Esophagus squamous epithelium (tissue), 5 donors: ENCODE results near the gene RABGAP1L. TPM values are rescaled to one million over a fixed set of nuclear protein-coding genes. Genes with fewer than 3 reads are reported as not detected.

Experiments used
- DNase-seq: peaks from one replicate; lab custom pipeline; 2025; lab: John Stamatoyannopoulos, UW
- H3K27ac ChIP-seq, 4 donors: fragments of 200-600 bp; sonication (generic); one replicate each; pipeline ENCODE4 v1.5.1; 2016 to 2019; ENCODE audit warnings: mild to moderate bottlenecking in 1 of 4
- H3K27me3 ChIP-seq, 4 donors: fragments of 200-600 bp; sonication (generic); 1 replicate in 3 of 4; 2 replicates in 1 of 4; pipeline versions ENCODE4 v1.5.1 to v1.6.0; 2017 to 2021; ENCODE audit warnings: antibody characterized with exemption in 1 of 4
- H3K36me3 ChIP-seq, 3 donors: fragments of 200-600 bp; sonication (generic); one replicate each; pipeline ENCODE4 v1.5.1; 2016 to 2019
- H3K4me1 ChIP-seq, 3 donors: fragments of 200-600 bp; sonication (generic); one replicate each; pipeline ENCODE4 v1.5.1; 2017 to 2019
- H3K4me3 ChIP-seq, 4 donors: fragments of 200-600 bp; sonication (generic); 1 replicate in 3 of 4; 2 replicates in 1 of 4; pipeline ENCODE4 v1.5.1; 2016 to 2019; ENCODE audit warnings: mild to moderate bottlenecking in 2 of 4, moderate library complexity in 1 of 4
- H3K9me3 ChIP-seq, 3 donors: fragments of 200-600 bp; sonication (generic); one replicate each; pipeline ENCODE4 v1.5.1; 2016 to 2019
- CTCF ChIP-seq, 6 experiments: fragments of 450-650 bp in 4 of 6; fragments of 200-600 bp in 2 of 6; sonication (generic) in 2 of 6; IDR thresholded peaks; one replicate each; pipeline ENCODE4 v1.5.1; 2016 to 2019; ENCODE audit warnings: antibody characterized with exemption in 6 of 6, mild to moderate bottlenecking in 4 of 6, moderate library complexity in 4 of 6
- POLR2A ChIP-seq, 4 donors: fragments of 450-650 bp; IDR thresholded peaks; one replicate each; pipeline ENCODE4 v1.6.1; 2017; ENCODE audit warnings: antibody characterized with exemption in 4 of 4, mild to moderate bottlenecking in 4 of 4, moderate library complexity in 3 of 4
- WGBS, 2 donors: methylation state at CpG; one replicate each; pipeline ENCODE4 v1.1.5; 2018; 5-methylcytosine and 5-hydroxymethylcytosine counted together
- intact Hi-C: fragments of 100-400 bp; cut with DNase I; formaldehyde crosslinking; loops from one replicate; pipeline ENCODE4 v1.15.0; 2022
- total RNA-seq, 4 donors: library from RNA; depleted of rRNA; stranded (reverse); fragments of >200 nt; gene quantifications; one replicate each; pipeline ENCODE4 v1.1.0, GENCODE V29; 2016
- donor health status: DM: yes; HTN: yes; CAD: no.

The RABGAP1L gene
- total RNA-seq, 4 donors from 2014 or later, result 35.7 to 45.6 (median 41.0) TPM

GRCh38 chr1:175002910-175003517, 843.7 kb downstream of the RABGAP1L start:
- Histone ChIP-seq H3K4me3 (no peak overlapping the region), H3K36me3 (peaks cover 0 to 31% (median 8%) of the 10 kb centered on the region in 3 donors), H3K9me3 (no peaks in the 10 kb centered on the region), H3K4me1 (peaks cover 0 to 46% (median 12%) of the 10 kb centered on the region in 3 donors), H3K27ac (no peak overlapping the region), H3K27me3 (no peaks in the 10 kb centered on the region)
- intact Hi-C loops, result no loop called here
- DNase-seq, result no peak
- TF ChIP-seq POLR2A (IDR thresholded peaks at IDR 0.05) (no peak), CTCF (IDR thresholded peaks at IDR 0.05) (no peak)
- WGBS, 2 donors, result 79 to 88% methylated on average over 11 to 17 of the region's 17 CpGs

- no peak for TF ChIP-seq POLR2A (IDR thresholded peaks at IDR 0.05)
- TF ChIP-seq CTCF (IDR thresholded peaks at IDR 0.05), result no peak
- Histone ChIP-seq H3K27ac (no peak overlapping the region), H3K9me3 (no peaks in the 10 kb centered on the region), H3K4me1 (peaks cover 0 to 41% (median 12%) of the 10 kb centered on the region in 3 donors), H3K27me3 (no peaks in the 10 kb centered on the region), H3K36me3 (peaks cover 0 to 36% (median 13%) of the 10 kb centered on the region in 3 donors), H3K4me3 (no peak overlapping the region)
- WGBS, 2 donors, result 66 to 67% methylated on average over 2 of the region's 2 CpGs
- intact Hi-C loops, result no loop called here
- DNase-seq, result no peak
These were observed 844.2 kb downstream of the RABGAP1L start for GRCh38 chr1:175003521-175003920.

- no peak for TF ChIP-seq CTCF (IDR thresholded peaks at IDR 0.05)
- TF ChIP-seq POLR2A (IDR thresholded peaks at IDR 0.05), result no peak
- H3K4me1 ChIP-seq, result peaks cover 0 to 36% (median 12%) of the 10 kb centered on the region in 3 donors
- no peak for DNase-seq
- peaks cover 0 to 53% (median 17%) of the 10 kb centered on the region in 3 donors for H3K36me3 ChIP-seq
- no peaks in the 10 kb centered on the region for H3K9me3 ChIP-seq
- H3K27me3 ChIP-seq, result no peaks in the 10 kb centered on the region
- no peak overlapping the region for H3K4me3 ChIP-seq
- WGBS, 2 donors, result 84 to 89% methylated on average over 8 of the region's 8 CpGs
- intact Hi-C loops, result no loop called here
- H3K27ac ChIP-seq, result no peak overlapping the region
These were observed 845.9 kb downstream of the RABGAP1L start for GRCh38 chr1:175005085-175005783.

- 72 to 81% methylated on average over 10 of the region's 10 CpGs for WGBS, 2 donors
- TF ChIP-seq POLR2A (IDR thresholded peaks at IDR 0.05) (no peak), CTCF (IDR thresholded peaks at IDR 0.05) (no peak)
- Histone ChIP-seq H3K27me3 (no peaks in the 10 kb centered on the region), H3K4me1 (no peaks in the 10 kb centered on the region), H3K4me3 (no peak overlapping the region), H3K9me3 (no peaks in the 10 kb centered on the region), H3K27ac (no peak overlapping the region), H3K36me3 (peaks cover 0 to 96% (median 26%) of the 10 kb centered on the region in 3 donors)
- no peak for DNase-seq
- intact Hi-C loops, result no loop called here
These were observed 850.2 kb downstream of the RABGAP1L start for GRCh38 chr1:175009532-175009931.

- 40 to 59% methylated on average over 1 of the region's 1 CpG for WGBS, 2 donors
- no peak for TF ChIP-seq POLR2A (IDR thresholded peaks at IDR 0.05)
- TF ChIP-seq CTCF (IDR thresholded peaks at IDR 0.05), result no peak
- intact Hi-C loops, result no loop called here
- Histone ChIP-seq H3K9me3 (no peaks in the 10 kb centered on the region), H3K27ac (no peak overlapping the region), H3K36me3 (peaks cover 0 to 100% (median 21%) of the 10 kb centered on the region in 3 donors), H3K4me3 (no peak overlapping the region), H3K4me1 (no peaks in the 10 kb centered on the region), H3K27me3 (no peaks in the 10 kb centered on the region)
- DNase-seq, result no peak
These were observed 854.1 kb downstream of the RABGAP1L start for GRCh38 chr1:175013445-175013844.
